ENCODE results near the gene GNPTAB. TPM values are rescaled to one million over a fixed set of nuclear protein-coding genes. Genes with fewer than 3 reads are reported as not detected.
A peak's percentile ranks its signal among the peaks of the same experiment; 100 is the strongest.

GNPTAB gene
- total and polyA plus RNA-seq, 2 of the 13 experiments (the other 11 are each of a cell fraction or from before 2014, with no cell fraction given) = 13.6 to 19.4 TPM

GRCh38 chr12:101697930-101698799, 132.6 kb downstream of the GNPTAB start (continued):
- TF ChIP-seq ZHX2 (IDR thresholded peaks at IDR 0.05; ENCODE audit: low read depth) (no peak), ZHX2 (CRISPR knock-in tag; IDR thresholded peaks at IDR 0.05; ENCODE audit: borderline replicate concordance) (no peak), ZNF546 (CRISPR knock-in tag; conservative IDR thresholded peaks at IDR 0.05) (no peak), ZNF446 (CRISPR knock-in tag; IDR thresholded peaks at IDR 0.05) (0 out of 2 replicates have a peak, but pooled peaks have one; percentile 66), FOXP1 (IDR thresholded peaks at IDR 0.05) (no peak), FOXP1 (CRISPR knock-in tag; IDR thresholded peaks at IDR 0.05) (no peak), ZMYM4 (CRISPR knock-in tag; IDR thresholded peaks at IDR 0.05) (peak; percentile 52), NR1H2 (CRISPR knock-in tag; IDR thresholded peaks at IDR 0.05; ENCODE audit: borderline replicate concordance, low read depth) (no peak), ARID4A (CRISPR knock-in tag; IDR thresholded peaks at IDR 0.05; ENCODE audit: borderline replicate concordance) (peak; percentile 46), NR2C2 (CRISPR knock-in tag; IDR thresholded peaks at IDR 0.05; ENCODE audit: borderline replicate concordance) (no peak), ZKSCAN5 (CRISPR knock-in tag; IDR thresholded peaks at IDR 0.05) (no peak), ZNF557 (CRISPR knock-in tag; IDR thresholded peaks at IDR 0.05) (0 out of 2 replicates have a peak, but pooled peaks have one; percentile 11), EP300 (IDR thresholded peaks at IDR 0.05; ENCODE audit: low read depth in 2 of 2, low read length in 2 of 2) (peak in 1 of 2 experiments; percentile 27; a peak in 1 of 4 replicates), EP300 (CRISPR knock-in tag; IDR thresholded peaks at IDR 0.05; ENCODE audit: borderline replicate concordance) (0 out of 2 replicates have a peak, but pooled peaks have one; percentile 12), ZNF782 (CRISPR knock-in tag; IDR thresholded peaks at IDR 0.05; ENCODE audit: borderline replicate concordance) (0 out of 2 replicates have a peak, but pooled peaks have one; percentile 36), ZNF740 (CRISPR knock-in tag; IDR thresholded peaks at IDR 0.05) (no peak)
